Activated CD8-positive, alpha-beta memory T cell treated with anti-CD3 and anti-CD28 coated beads for 48 hours (primary cell): ENCODE measurements around the gene ARHGAP10.

ENCODE experiments used
- DNase-seq, 3 experiments: peaks; one replicate each; pipeline ENCODE4 v3.0.0-alpha.2; 2020; ENCODE audit warnings: low read depth in 2 of 3, low spot score in 2 of 3

ARHGAP10 gene

GRCh38 chr4:147824316-147824715 is 92.4 kb downstream of the ARHGAP10 start:
- DNase-seq: no peak

DNA sequence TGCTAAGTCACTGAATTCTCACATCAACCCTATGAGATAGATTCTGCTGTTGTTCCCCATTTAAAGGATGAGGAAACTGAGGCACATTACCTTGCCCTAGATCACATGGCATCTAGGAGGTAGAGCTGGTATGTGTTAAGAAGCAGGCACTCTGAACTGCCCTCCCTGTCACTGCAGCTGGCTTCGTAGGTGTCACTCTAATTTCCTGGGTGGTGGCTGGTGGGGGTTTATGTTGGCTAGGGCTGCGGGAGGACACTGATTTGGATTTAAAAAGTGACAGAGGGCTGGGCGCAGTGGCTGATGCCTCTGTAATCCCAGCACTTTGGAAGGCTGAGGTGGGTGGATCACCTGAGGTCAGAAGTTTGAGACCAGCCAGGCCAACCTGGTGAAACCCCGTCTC is 93.0 kb downstream of the ARHGAP10 start:
- DNase-seq: no peak

- no peak for DNase-seq
Observed at GRCh38 chr4:147825451-147826287, 93.8 kb downstream of the ARHGAP10 start.

GRCh38 chr4:147826288-147826646 is 94.4 kb downstream of the ARHGAP10 start:
- no peak for DNase-seq

GRCh38 chr4:147828331-147828905 is 96.5 kb downstream of the ARHGAP10 start:
- no peak for DNase-seq

DNA sequence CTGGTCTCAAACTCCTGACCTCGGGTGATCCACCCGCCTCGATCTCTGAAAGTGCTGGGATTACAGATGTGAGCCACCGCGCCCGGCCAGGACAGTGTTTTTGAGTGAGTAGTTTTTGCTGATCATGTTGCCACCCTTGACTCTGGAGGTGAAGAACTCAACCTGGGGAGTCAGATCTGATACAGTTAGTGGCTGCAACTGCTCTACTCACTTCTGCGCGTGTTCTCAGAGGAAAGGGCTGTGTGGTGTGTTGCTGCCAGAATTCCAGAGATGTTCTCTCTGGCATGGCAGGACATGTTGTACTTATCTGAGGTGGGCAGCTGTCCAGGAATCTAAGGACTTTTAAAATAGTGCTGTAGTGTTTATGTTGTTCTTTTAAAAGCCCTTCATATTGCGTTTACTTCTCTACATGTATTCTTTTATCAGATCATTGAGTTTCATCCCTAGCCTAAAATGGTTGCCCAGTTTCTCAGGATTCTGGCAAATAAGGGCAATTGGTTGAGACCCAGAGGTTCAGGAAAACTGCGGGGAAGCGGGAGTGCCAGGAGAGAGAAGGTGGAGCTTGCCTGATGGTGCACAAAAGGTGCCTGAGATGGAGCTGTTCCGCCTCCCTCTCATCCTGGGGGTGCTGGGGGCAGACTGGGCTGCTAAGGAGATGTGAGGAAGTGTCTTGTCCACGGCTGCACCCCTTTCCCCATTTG is 97.7 kb downstream of the ARHGAP10 start:
- no peak for DNase-seq

DNA sequence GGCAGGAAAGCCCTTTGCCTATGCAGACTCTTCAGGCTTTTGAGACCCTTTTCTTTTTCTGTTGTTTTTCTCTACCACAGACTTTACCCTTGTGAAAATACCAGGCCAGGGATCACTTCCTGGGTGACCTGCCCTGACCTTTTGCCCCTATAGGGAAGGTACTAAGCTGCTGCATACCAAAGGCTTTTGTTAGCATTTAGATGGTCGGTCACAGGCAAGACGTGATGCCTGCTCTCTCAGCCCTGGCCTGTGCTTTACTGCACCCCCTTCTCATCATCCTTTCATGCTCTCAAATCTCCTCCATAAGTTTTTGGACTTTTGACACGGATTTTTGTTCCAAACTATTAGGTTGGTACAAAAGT is 98.2 kb downstream of the ARHGAP10 start:
- DNase-seq: no peak

- DNase-seq: no peak
Observed at GRCh38 chr4:147830987-147831386, 99.1 kb downstream of the ARHGAP10 start.

GRCh38 chr4:147831551-147832171 is 99.8 kb downstream of the ARHGAP10 start:
- no peak for DNase-seq

DNA sequence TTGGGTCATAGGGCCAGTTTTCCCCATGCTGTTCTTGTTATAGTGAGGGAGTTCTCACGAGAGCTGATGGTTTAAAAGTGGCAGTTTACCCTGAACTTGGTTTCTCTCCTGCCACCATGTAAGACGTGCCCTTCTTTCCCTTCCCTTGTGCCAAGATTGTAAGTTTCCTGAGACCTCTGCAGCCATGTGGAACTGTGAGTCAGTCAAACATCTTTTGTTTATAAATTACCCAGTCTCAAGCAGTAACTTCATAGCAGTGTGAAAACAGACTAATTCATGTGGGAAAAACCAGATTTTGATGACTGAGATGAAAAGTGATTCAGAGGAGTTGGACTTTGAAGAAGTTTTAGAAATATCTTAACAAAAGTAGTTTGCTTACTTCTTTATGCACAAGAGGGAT is 101.4 kb downstream of the ARHGAP10 start:
- DNase-seq: no peak

GRCh38 chr4:147833741-147834140 is 101.9 kb downstream of the ARHGAP10 start:
- no peak for DNase-seq

- no peak for DNase-seq
Observed at GRCh38 chr4:147834480-147834879, 102.6 kb downstream of the ARHGAP10 start.

GRCh38 chr4:147836807-147837206 is 104.9 kb downstream of the ARHGAP10 start:
- no peak for DNase-seq

DNA sequence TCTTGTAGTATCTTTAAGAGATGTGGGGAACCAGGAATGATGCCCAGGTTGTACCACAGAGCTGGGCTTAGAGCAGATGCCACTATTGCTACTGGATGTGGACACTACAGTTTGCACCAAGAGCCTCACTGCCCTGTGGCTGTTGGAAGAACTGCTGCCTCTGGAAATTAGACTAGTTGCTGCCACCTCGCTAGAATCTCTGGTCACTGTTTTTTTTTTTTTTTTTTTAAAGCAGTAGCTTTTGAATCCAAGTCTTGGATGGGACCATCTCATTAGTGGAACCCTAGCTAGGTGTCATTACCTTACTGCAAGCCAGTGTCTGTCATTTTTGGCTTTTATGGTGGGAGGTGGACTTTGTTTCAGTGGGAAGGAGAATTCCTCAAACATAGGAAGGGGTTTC is 105.5 kb downstream of the ARHGAP10 start:
- DNase-seq: no peak

DNA sequence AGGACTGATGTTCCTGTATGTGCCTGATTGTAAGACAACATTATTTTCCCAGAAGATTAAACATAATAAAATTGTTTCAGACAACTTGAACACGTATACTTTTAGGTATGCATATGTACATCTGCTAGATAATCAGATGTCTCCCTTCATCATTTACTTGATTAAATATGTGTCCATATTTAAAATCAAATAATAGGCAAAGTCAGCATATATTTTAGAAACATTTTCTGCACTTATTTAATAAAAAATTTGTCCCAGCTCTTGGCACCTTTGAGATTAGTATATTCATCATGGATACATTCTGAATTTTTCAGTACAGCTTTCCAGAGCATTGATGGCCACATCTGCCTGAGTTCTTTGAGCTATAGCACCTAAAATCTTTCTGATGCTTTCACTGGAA is 106.0 kb downstream of the ARHGAP10 start:
- DNase-seq: no peak

GRCh38 chr4:147839200-147839599 is 107.3 kb downstream of the ARHGAP10 start:
- DNase-seq: no peak

- no peak for DNase-seq
Observed at GRCh38 chr4:147839663-147840062, 107.8 kb downstream of the ARHGAP10 start.

GRCh38 chr4:147840838-147841738 is 109.2 kb downstream of the ARHGAP10 start:
- no peak for DNase-seq

- no peak for DNase-seq
Observed at GRCh38 chr4:147842573-147842972, 110.7 kb downstream of the ARHGAP10 start.

DNA sequence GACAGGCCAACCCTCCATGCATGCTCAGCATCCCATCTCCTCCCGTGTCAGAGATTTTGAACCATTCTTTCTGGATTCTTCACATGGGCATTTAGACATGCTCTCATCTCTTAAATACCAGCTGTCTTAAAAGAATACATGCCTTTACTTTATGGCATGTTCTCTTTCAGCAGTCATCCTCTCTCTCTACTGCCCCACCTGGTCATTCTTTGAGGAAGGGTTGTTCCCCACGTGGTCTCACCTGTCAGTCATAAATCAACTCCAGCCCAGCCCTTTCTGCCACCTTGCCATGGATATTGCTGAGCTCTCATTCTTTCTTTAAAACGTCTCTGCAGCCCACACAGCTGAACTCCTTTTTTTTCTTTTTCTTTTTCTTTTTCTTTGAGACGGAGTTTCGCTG is 111.3 kb downstream of the ARHGAP10 start:
- DNase-seq: no peak

DNA sequence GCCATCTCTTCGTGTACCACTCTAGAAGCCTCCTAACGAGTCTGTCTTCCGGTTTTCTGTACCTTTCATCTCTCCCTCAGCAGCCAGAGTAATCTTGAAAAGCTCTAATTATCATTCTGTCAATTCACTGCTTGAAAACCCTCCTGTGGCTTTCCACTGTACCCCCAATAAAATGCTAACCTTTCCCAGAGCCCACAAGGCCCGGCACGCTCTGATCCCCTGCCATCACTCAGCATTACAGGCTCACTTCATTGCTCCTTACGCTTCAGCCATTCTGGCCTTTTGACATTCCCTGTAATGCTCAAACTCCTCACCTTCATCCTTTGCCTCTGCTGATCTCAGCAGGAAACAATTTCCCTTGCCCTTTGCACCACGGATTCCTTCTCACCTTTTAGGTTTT is 112.9 kb downstream of the ARHGAP10 start:
- DNase-seq: no peak
